CD4-positive, alpha-beta T cell treated with Interferon alpha-2 for 1 hour (primary cell): Measurements from ENCODE around the gene PARN.

Experiments used
- DNase-seq, 2 donors: peaks; one replicate each; pipeline ENCODE4 v3.0.0-alpha.2; 2020 to 2022

PARN gene

GRCh38 chr16:14524979-14525378 lies 105.1 kb downstream of the PARN start:
- DNase-seq, result no peak

- no peak for DNase-seq
Measured at GRCh38 chr16:14523632-14524031, 106.4 kb downstream of the PARN start.

GRCh38 chr16:14522671-14523070 lies 107.4 kb downstream of the PARN start:
- DNase-seq, result no peak

- DNase-seq, result no peak
Measured at GRCh38 chr16:14520753-14521152, 109.3 kb downstream of the PARN start.

DNA sequence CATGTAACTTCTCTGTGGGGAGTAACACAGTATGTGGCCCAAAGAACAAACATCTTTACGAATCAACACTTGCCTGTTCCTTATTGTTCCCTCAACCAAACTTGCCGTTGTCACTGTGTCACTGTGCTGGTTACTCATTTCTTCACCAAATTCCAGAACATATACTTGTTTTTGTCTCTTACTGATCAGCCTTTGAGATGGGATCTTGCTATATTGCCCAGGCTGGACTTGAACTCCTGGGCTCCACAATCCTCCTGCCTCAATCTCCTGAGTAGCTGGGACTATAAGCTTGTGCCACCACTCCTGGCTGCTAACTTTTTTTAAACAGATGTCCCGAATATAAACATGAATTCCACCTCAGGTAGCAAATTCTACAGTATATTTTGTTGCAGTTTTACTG lies 115.1 kb downstream of the PARN start:
- no peak for DNase-seq

DNA sequence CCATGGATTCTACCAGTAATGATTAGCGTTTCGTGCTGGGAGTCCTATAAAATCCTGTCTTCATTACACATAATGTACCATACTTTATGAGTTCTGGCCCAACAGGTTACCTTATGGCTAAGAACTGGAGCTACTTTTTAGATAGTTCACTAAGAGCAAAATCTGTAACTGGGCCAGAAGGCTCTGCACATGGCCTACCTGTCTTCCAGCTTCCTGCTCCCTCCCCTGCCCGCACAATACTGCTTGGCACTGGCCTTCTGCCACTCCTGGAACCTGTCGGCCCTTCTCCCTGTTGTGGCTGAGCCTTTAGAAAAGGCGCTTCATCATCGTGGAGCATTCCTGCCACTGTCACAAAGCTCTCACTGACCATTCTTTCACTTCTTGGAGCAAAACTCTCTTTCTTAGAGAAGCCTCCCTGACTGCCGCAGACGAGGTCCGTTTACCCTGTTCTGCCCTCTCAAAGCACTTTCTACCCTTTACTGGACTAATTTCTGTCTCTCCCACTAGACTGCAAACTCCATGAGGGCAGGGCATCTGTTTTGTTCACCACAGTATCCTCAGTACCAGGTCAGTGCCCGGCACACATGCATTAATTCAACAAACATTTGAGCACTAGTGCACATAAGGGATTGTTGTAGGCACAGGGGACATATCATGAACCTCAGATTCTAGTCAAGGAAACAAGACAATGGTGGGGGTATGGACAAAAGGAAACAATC lies 116.5 kb downstream of the PARN start:
- DNase-seq, result no peak

- DNase-seq, result no peak
Measured at GRCh38 chr16:14511800-14512135, 118.3 kb downstream of the PARN start.

DNA sequence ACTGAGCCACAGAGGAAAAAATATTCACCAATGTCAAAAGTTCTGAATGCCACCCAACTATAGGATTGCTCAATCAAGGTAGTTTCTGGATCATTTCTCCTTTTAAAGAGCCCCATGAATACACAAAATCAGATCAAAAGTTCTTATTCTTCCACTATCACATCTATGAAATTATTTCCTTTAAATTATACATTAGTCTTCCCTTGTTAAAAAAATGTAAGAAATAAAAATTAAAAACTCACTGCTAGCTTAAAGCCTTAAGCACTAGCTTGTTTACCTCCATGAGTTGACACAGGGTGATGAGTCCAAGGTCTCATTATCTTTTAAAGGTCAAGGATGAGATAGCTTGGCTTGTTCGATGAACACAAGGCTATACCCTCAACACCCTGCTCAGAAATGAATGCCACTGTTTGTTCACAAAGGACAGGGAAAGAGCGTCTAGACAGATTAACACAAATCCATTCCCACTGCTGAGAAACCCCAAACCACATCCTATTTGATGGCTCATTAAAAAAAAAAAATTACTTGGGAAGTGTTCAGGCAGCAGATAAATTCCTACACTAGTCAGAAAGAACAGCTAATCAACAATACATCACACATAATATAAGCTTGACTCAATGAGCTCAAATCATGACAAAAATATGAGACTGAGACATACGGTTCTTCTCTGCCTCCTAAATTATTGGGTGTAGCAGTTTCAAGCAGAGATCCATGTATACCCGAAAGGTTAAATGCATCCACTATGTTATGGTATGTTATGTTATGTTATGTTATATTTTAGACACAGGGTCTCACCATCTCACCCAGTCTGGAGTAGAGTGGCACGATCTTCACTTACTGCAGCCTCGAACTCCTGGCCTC lies 118.9 kb downstream of the PARN start:
- DNase-seq, result no peak

DNA sequence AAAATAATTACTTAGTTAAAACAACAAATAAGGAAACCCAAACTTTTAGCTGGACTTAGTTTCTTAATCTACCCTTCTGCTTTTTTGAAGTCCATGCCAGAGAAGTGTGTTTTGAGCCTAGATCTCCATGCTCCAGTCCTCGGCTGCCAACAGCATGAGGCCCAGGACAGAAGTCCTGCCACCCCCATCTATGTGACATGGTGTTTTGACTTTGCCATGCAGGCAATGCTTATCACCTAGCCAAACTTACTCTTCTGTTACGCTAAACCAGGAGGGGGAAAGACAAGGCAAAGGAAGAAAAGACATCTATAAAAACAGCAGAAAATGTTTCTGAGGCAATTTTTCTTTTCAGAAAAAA lies 119.5 kb downstream of the PARN start:
- DNase-seq, result no peak

DNA sequence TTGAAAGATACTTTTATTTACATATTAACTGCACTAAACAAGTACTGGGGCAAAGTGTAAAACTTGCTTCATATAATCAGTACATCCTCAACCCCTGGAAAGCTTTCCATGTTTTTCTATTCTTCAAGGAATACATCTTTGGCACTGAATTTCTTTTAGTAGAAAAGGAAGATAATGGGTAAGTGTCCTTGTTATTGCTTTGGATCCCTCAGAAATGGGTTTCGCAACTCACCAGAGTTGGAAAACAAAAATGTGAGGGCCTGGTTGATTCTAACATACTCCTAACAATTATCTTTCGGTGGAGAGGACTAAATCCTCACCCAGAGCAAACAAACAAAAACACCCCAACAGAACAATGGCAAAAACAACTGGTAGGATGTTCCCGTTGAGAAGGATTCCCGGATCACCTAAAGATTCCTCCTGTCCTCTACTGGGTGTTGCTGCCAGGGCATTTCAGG lies 120.4 kb downstream of the PARN start:
- no peak for DNase-seq

DNA sequence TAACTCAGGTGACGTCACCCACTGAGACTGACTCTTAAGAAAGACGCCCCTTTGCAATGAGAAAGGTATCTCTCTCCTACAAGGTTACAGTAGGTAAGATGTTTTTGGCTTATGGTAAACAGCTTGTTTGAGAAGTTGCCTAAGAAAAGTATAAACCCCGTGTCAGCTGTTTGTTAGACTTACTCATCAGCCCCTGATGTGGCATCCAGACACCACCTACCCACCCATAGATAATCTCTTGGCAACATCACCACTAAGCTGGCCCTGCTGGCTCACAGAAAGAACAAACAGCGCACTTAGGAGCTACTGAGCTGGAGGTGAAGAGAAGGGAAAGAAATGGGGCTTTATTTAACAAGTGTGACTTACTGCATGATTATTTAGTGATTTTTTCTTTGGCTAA lies 121.0 kb downstream of the PARN start:
- no peak for DNase-seq

- no peak for DNase-seq
Measured at GRCh38 chr16:14505846-14506245, 124.2 kb downstream of the PARN start.

- DNase-seq, result no peak
Measured at GRCh38 chr16:14502932-14503741, 126.9 kb downstream of the PARN start.

- DNase-seq, result no peak
Measured at GRCh38 chr16:14502256-14502875, 127.7 kb downstream of the PARN start.

DNA sequence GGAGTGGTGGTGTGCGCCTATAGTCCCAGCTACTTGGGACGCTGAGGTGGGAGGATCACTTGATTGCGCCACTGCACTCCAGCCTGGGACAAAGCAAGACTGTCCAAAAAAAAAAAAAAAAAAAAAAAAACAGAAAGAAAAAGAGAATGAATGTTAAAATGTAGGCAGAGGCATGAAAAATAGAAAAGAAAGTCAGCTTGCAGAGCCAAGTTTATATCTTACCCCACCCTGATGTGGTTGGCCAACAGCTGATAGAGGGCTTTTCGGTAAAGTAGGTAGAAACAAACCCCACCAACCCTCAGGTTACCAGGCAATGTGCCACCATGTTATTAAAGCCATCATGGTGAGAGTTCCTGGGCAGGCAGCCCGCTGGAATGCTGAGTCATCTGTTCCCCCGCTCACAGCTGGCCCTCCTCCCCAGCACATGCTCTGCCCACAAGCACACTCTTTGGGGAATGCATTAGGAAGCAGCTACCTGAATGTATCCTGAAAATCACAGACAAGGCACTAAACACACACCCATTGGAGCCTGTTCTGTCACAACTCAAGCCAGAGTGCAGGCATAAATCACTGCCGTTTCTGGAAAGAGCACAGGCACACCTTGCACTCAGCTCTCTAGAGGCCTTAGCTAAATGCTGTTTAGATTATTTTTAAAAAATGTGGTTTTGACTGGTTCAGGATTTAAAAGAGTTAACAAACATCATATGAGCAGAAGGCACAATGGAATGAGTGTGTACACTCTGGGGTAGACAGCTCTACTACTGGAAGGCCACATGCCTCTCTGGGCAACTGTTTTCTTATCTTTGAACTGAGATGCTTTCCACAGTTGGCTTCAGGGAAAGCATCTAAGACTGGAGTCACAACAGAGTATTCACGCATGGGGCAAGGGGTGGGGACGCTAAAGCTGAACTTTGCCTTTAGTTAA lies 128.5 kb downstream of the PARN start:
- DNase-seq, result no peak

DNA sequence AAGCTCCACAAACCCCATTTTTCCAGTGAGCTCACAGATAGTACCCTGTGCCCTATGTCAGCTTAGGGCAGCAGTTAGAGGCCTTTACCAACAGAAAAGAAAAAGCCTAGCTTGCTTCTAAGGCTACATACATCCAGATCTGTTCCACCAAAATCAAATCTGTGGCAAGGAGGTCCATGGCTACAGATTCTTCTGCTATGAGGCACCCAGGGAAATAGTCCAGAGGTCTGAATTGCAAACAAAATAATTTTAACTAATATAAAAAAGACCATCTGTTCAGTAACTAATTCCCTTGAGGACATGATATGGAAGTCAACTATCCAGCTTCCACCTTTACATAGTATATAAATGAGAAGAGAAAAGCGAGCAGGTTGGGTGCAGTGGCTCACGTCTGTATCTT lies 129.3 kb downstream of the PARN start:
- DNase-seq, result no peak

DNA sequence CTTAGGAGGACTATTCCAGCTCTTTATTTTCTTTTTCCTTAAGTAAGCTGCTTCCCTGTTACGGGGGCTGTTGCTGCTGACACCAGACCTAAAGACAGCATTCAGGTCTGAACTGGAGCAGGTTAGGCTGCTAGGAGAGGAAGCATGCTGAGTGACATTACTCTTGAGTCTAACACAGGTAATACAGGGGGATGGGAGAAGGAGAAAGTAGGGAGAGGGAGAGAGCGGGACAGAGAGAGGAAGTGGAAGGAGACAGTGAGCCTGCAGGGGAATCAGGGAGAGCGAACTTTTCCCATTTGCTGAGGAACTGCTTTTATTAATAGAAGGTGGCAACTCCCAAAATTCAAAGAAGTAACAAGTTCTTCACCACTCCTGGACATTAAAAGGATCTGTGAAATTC lies 130.9 kb downstream of the PARN start:
- DNase-seq, result no peak

DNA sequence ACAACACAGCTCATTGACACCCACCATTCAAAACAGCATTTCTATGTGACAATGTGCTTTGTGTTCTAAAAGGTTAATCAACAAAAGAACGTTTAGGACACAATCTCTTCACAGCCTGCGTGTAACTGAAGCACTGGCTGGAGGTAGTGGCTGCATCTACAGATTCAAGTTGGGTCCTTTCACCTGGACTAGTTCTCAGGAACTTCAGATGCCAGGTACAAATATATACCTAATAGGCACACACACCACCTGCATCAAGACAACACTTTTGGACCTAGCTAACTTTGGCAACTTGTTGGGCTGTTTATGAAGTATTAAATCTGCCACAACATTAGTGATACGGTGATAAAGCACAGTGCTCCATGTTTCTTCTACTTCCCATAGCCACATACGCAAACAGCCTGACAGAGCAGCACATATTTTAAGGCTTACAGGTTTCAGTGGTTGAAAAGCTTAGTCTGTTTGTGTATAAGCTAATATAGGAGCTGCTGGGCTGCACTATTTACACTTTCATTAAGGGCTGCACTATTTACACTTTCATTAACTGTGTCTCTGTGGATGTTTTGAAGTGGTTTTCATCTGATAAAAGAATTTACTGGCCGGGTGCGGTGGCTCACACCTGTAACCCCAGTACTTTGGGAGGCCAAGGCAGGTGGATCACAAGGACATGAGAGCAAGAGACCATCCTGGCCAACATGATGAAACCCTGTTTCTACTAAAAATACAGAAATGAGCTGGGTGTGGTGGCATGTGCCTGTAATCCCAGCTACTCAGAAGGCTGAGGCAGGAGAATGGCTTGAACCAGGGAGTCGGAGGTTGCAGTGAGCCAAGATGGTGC lies 132.6 kb downstream of the PARN start:
- no peak for DNase-seq

- DNase-seq, result no peak
Measured at GRCh38 chr16:14496786-14497185, 133.3 kb downstream of the PARN start.

- no peak for DNase-seq
Measured at GRCh38 chr16:14496047-14496770, 133.9 kb downstream of the PARN start.
